PC-9 (cell line): Measurements from ENCODE around the gene LHX4. TPM values are rescaled to one million over a fixed set of nuclear protein-coding genes. Genes with fewer than 3 reads are reported as not detected.

Experiments
- BruUV-seq: library from RNA; stranded (reverse); fragments of 400-500 nt; replicated peaks from 2 replicates; lab custom pipeline; 2021; lab: Mats Ljungman, UMichigan
- CTCF ChIA-PET: fragments of 300-600 bp; sonication (Branson Sonifier 250); formaldehyde crosslinking; loops from one replicate; lab custom pipeline; 2022; ENCODE audit warnings: antibody characterized with exemption; lab: Charles Lee
- POLR2A ChIA-PET: fragments of 300-600 bp; sonication (Branson Sonifier 250); formaldehyde crosslinking; loops from one replicate; lab custom pipeline; 2022; ENCODE audit warnings: antibody characterized with exemption; ENCODE audit not compliant: unreplicated experiment; lab: Charles Lee
- DNase-seq, 2 experiments: peaks; one replicate each; pipeline versions ENCODE4 v3.0.0 to v3.0.0-alpha.2; 2015 to 2022; ENCODE audit warnings: mixed read lengths in 1 of 2
- H2AFZ ChIP-seq: fragments of 200-600 bp; sonication (generic); 2 replicates; pipeline ENCODE4 v1.8.1; 2017; ENCODE audit warnings: antibody characterized with exemption
- H3F3A ChIP-seq: fragments of 200-600 bp; sonication (generic); 2 replicates; pipeline ENCODE4 v1.8.1; 2017; ENCODE audit warnings: antibody characterized with exemption, mild to moderate bottlenecking, low read depth; ENCODE audit not compliant: insufficient read depth
- H3K27ac ChIP-seq: fragments of 200-600 bp; sonication (generic); 2 replicates; pipeline ENCODE4 v1.6.1; 2016; ENCODE audit warnings: mixed run types
- H3K27me3 ChIP-seq: fragments of 200-600 bp; sonication (generic); 2 replicates; pipeline ENCODE4 v1.6.1; 2016; ENCODE audit warnings: low read depth, mixed run types; ENCODE audit not compliant: insufficient read depth
- H3K36me3 ChIP-seq: fragments of 200-600 bp; sonication (generic); 2 replicates; pipeline ENCODE4 v1.6.1; 2016; ENCODE audit warnings: low read depth, mixed run types
- H3K4me1 ChIP-seq: fragments of 200-600 bp; sonication (generic); replicated peaks from 2 replicates; pipeline ENCODE4 v1.6.1; 2016; ENCODE audit warnings: mixed run types; ENCODE audit not compliant: insufficient read depth
- H3K4me2 ChIP-seq: fragments of 200-600 bp; sonication (generic); 2 replicates; pipeline ENCODE4 v1.6.1; 2017; ENCODE audit warnings: mixed run types
- H3K4me3 ChIP-seq: fragments of 200-600 bp; sonication (generic); 2 replicates; pipeline ENCODE4 v1.6.1; 2016; ENCODE audit warnings: mixed run types
- H3K79me2 ChIP-seq: fragments of 200-600 bp; sonication (generic); 2 replicates; pipeline ENCODE4 v1.6.1; 2017; ENCODE audit warnings: low read depth, mixed run types
- H3K9me2 ChIP-seq: fragments of 200-600 bp; sonication (generic); 2 replicates; pipeline ENCODE4 v1.8.1; 2017; ENCODE audit warnings: mild to moderate bottlenecking; ENCODE audit not compliant: insufficient read depth
- H3K9me3 ChIP-seq: fragments of 200-600 bp; sonication (generic); 2 replicates; pipeline ENCODE4 v1.8.1; 2016; ENCODE audit warnings: low read depth; ENCODE audit not compliant: insufficient read depth
- H4K20me1 ChIP-seq: fragments of 200-600 bp; sonication (generic); 2 replicates; pipeline ENCODE4 v1.8.1; 2017; ENCODE audit not compliant: insufficient read depth
- CTCF ChIP-seq: fragments of 200-600 bp; sonication (generic); conservative IDR thresholded peaks from 2 replicates; pipeline ENCODE4 v1.6.1; 2017; ENCODE audit warnings: mixed run types, antibody characterized with exemption, mild to moderate bottlenecking, moderate library complexity
- EZH2 ChIP-seq: fragments of 200-600 bp; sonication (generic); IDR thresholded peaks from 2 replicates; pipeline ENCODE4 v1.8.0; 2017; ENCODE audit warnings: antibody characterized with exemption, low read depth
- intact Hi-C: fragments of 100-400 bp; cut with micrococcal nuclease; formaldehyde crosslinking; loops from one replicate; pipeline ENCODE4 v1.10.0; 2022; ENCODE audit not compliant: unreplicated experiment
- total RNA-seq: library from RNA; stranded (reverse); gene quantifications from 2 replicates; pipeline ENCODE4 v1.2.3, GENCODE V29; 2021

Gene LHX4
- total RNA-seq, 1 experiment from 2014 or later = 0.28 TPM

GRCh38 chr1:180198196-180198595 lies 31.9 kb upstream of the LHX4 start:
- Histone ChIP-seq H3K4me1 (no peaks in the 10 kb centered on the region), H2AFZ (no peak overlapping the region), H3K9me3 (no peaks in the 10 kb centered on the region), H3K4me3 (no peak overlapping the region), H3K4me2 (no peak overlapping the region), H3K36me3 (no peaks in the 10 kb centered on the region), H3F3A (no peaks in the 10 kb centered on the region; the same call in 1 of the 2 replicates), H3K79me2 (no peaks in the 10 kb centered on the region), H3K9me2 (no peaks in the 10 kb centered on the region), H3K27me3 (no peaks in the 10 kb centered on the region), H4K20me1 (no peaks in the 10 kb centered on the region), H3K27ac (no peak overlapping the region)
- BruUV-seq = no TSS peak
- ChIA-PET CTCF (interaction anchor here (0.6 kb wide), 1 partner anchor 235 kb away, joined by 7 read pairs; no protein-coding TSS in a partner anchor), POLR2A (no interaction called here)
- TF ChIP-seq EZH2 (no peak), CTCF (no peak)
- intact Hi-C loops = no loop called here
- DNase-seq = no peak

GRCh38 chr1:180198611-180199010 lies 31.5 kb upstream of the LHX4 start:
- Histone ChIP-seq H3K27me3 (no peaks in the 10 kb centered on the region), H3K4me3 (no peak overlapping the region), H3K27ac (no peak overlapping the region), H3K79me2 (no peaks in the 10 kb centered on the region), H3K4me2 (no peak overlapping the region), H3K9me3 (no peaks in the 10 kb centered on the region), H3K36me3 (no peaks in the 10 kb centered on the region), H2AFZ (no peak overlapping the region), H4K20me1 (no peaks in the 10 kb centered on the region), H3K4me1 (no peaks in the 10 kb centered on the region), H3K9me2 (no peaks in the 10 kb centered on the region), H3F3A (no peaks in the 10 kb centered on the region; the same call in 1 of the 2 replicates)
- TF ChIP-seq EZH2 (no peak), CTCF (no peak)
- BruUV-seq = no TSS peak
- ChIA-PET POLR2A (no interaction called here), CTCF (interaction anchor here (0.6 kb wide), 1 partner anchor 234 kb away, joined by 7 read pairs; no protein-coding TSS in a partner anchor)
- no peak for DNase-seq
- intact Hi-C loops = no loop called here

GRCh38 chr1:180199018-180199417 lies 31.0 kb upstream of the LHX4 start:
- no peaks in the 10 kb centered on the region for H3K4me1 ChIP-seq
- H3K9me2 ChIP-seq = no peaks in the 10 kb centered on the region
- ChIA-PET POLR2A (no interaction called here), CTCF (interaction anchor here (0.6 kb wide), 1 partner anchor 11 kb away, joined by 3 read pairs; no protein-coding TSS in a partner anchor)
- H3K4me3 ChIP-seq = no peak overlapping the region
- no peaks in the 10 kb centered on the region for H3K36me3 ChIP-seq
- H2AFZ ChIP-seq = no peak overlapping the region
- no peak overlapping the region for H3K27ac ChIP-seq
- TF ChIP-seq CTCF (no peak), EZH2 (no peak)
- intact Hi-C loops = no loop called here
- no peaks in the 10 kb centered on the region; the same call in 1 of the 2 replicates for H3F3A ChIP-seq
- no peaks in the 10 kb centered on the region for H4K20me1 ChIP-seq
- BruUV-seq = no TSS peak
- H3K27me3 ChIP-seq = no peaks in the 10 kb centered on the region
- H3K79me2 ChIP-seq = no peaks in the 10 kb centered on the region
- DNase-seq = no peak
- no peaks in the 10 kb centered on the region for H3K9me3 ChIP-seq
- H3K4me2 ChIP-seq = no peak overlapping the region
